ENCODE measurements around the gene PAX7. TPM values are rescaled to one million over a fixed set of nuclear protein-coding genes. Genes with fewer than 3 reads are reported as not detected.

The PAX7 gene
- total and polyA plus RNA-seq, 9 of the 15 experiments (the other 6 are each of a cell fraction or from before 2014, with no cell fraction given): not detected

DNA sequence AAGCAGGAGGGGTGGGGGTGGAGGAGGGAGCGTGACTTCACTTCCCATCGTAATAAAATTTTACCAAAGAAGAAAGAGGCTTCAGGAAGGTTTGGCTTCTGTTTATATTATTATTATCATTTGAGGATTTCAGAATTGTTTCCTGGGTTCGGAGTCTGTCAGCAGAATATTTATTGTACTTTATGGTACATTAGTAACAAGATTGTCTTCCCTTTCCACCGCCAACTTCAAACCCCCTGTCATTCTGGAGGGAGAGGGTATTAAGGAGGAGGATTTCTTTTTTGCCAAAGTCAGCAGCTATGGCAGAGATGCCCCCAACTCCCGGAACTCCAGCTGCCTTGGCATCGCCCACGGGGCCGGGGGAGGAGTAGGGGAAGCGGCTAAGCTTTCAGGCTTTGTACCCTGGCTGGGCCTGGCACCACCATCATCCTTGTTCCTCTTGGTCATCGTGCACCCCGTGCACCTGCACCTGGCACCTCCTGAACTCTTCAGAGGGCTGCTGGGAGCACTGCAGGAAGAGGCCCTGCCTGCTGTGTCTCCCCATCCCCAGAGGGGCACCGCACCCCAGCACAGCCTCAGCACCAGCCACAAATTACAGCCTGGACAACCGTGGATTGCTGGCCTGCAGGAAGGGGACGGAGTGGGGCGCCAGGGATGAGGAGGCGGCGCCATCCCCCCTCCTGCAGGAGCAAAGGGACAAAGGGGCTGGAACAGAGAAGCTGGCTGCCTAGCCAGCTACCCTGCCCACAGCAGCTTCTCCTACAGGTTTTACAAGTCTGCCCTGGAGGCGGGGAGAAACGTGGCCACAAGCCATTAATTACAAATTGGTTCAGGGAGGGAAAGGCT is 24.0 kb upstream of the PAX7 start:
- ATAC-seq: no peak
- H4K20me1 ChIP-seq (replicated peaks; ENCODE audit: control insufficient read depth, insufficient read depth, low read length): peaks cover 15% of the 10 kb centered on the region; the same call in 1 of the 2 replicates
- no peak for DNase-seq (ENCODE audit: extremely low read depth in 1 of 4, low spot score in 3 of 4)
- H2AFZ ChIP-seq (ENCODE audit: low read depth, low read length): no peak overlapping the region
- peaks cover 20 to 53% of the 10 kb centered on the region in 2 experiments; a peak in 4 of 5 replicates for H3K27me3 ChIP-seq (ENCODE audit: control insufficient read depth in 2 of 2, insufficient read depth in 2 of 2, low read length in 2 of 2)
- no peaks in the 10 kb centered on the region for H3K9me1 ChIP-seq (ENCODE audit: control insufficient read depth, insufficient read depth, low read length)
- BruUV-seq (replicated peaks): no TSS peak
- no peaks in the 10 kb centered on the region for H3K4me1 ChIP-seq (replicated peaks in 1 of 2; ENCODE audit: control insufficient read depth in 2 of 2, insufficient read depth in 2 of 2, low read length in 2 of 2)
- no peaks in the 10 kb centered on the region for H3K36me3 ChIP-seq (ENCODE audit: control insufficient read depth, insufficient read depth, low read length)
- ChIA-PET CTCF (ENCODE audit: low intra/inter-chr PET ratio) (interaction anchor here (1.0 kb wide), 1 partner anchor 212 kb away, joined by 3 read pairs; no protein-coding TSS in a partner anchor), POLR2A (interaction anchor here (0.8 to 1.0 kb wide), 2 partner anchors 37 to 506 kb away, joined by 3 to 4 read pairs; no protein-coding TSS in a partner anchor)
- no peak overlapping the region for H3K27ac ChIP-seq (ENCODE audit: extremely low read depth, low read depth, low read length)
- intact Hi-C loops (cut with micrococcal nuclease) (no loop called here), in situ Hi-C loops (cut with MboI) (loop anchor here (25.0 kb wide), 1 partner anchor 1056 kb away; the partner anchor contains the start of gene HTR6)
- H3K9me3 ChIP-seq (replicated peaks; ENCODE audit: control insufficient read depth, insufficient read depth, low read depth, low read length): no peaks in the 10 kb centered on the region
- no peak overlapping the region for H3K4me2 ChIP-seq (ENCODE audit: insufficient read depth, low read length)
- FAIRE-seq: no peak
- TF ChIP-seq, protein P1, sequence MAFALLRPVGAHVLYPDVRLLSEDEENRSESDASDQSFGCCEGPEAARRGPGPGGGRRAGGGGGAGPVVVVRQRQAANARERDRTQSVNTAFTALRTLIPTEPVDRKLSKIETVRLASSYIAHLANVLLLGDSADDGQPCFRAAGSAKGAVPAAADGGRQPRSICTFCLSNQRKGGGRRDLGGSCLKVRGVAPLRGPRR (CRISPR knock-in tag; IDR thresholded peaks at IDR 0.05): no peak
- TF ChIP-seq ZNF165 (CRISPR knock-in tag; IDR thresholded peaks at IDR 0.05; ENCODE audit: borderline replicate concordance) (no peak), ZNF583 (CRISPR knock-in tag; IDR thresholded peaks at IDR 0.05) (no peak), FOSL1 (tag; conservative IDR thresholded peaks at IDR 0.05) (no peak), NR2C2 (CRISPR knock-in tag; IDR thresholded peaks at IDR 0.05) (no peak), NR2C2 (tag; IDR thresholded peaks at IDR 0.05) (no peak), SPI1 (IDR thresholded peaks at IDR 0.05; ENCODE audit: borderline replicate concordance, low read depth, low read length) (no peak)
- TF ChIP-seq, protein P2, sequence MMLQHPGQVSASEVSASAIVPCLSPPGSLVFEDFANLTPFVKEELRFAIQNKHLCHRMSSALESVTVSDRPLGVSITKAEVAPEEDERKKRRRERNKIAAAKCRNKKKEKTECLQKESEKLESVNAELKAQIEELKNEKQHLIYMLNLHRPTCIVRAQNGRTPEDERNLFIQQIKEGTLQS (IDR thresholded peaks at IDR 0.05): no peak
- TF ChIP-seq, protein P2 (CRISPR knock-in tag; conservative IDR thresholded peaks at IDR 0.05): no peak
- TF ChIP-seq, protein P3, sequence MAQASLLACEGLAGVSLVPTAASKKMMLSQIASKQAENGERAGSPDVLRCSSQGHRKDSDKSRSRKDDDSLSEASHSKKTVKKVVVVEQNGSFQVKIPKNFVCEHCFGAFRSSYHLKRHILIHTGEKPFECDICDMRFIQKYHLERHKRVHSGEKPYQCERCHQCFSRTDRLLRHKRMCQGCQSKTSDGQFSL (CRISPR knock-in tag; IDR thresholded peaks at IDR 0.05): no peak
- TF ChIP-seq, protein P3 (tag; IDR thresholded peaks at IDR 0.05): no peak
- under 1% methylated on average over 19 of the region's 19 CpGs for WGBS (ENCODE audit: insufficient coverage, low coverage, missing lambda C conversion rate)
- H3K4me3 ChIP-seq: no peak overlapping the region
- no peaks in the 10 kb centered on the region for H3K79me2 ChIP-seq (ENCODE audit: control insufficient read depth, insufficient read depth, low read length)
- no peak overlapping the region for H3K9ac ChIP-seq (ENCODE audit: insufficient read depth in 1 of 2, low read depth in 2 of 2, low read length in 2 of 2)
